Measurements from ENCODE around the gene SMARCA2.

Gene SMARCA2

DNA sequence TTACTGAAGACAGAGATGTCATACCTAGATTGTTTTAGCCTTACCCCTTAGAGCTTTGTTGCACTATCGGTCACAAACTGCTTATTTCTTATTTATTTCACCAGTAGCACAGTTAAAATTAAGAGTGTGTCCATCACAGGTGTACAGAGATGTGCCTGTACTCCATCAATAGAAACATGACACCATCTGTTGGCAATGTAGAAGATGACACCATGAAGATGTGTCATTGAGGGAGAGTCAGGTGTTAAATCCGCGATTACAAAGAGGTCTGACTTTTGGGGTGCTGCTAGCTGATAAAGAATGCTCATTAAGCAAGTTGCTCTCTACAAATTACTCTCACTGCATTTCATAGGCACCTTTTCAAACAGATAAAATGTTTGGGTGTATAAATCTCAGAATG is 164.4 kb downstream of the SMARCA2 start:
- FAIRE-seq = no peak

GRCh38 chr9:2180154-2180553 is 165.0 kb downstream of the SMARCA2 start:
- FAIRE-seq = peak; percentile 99

DNA sequence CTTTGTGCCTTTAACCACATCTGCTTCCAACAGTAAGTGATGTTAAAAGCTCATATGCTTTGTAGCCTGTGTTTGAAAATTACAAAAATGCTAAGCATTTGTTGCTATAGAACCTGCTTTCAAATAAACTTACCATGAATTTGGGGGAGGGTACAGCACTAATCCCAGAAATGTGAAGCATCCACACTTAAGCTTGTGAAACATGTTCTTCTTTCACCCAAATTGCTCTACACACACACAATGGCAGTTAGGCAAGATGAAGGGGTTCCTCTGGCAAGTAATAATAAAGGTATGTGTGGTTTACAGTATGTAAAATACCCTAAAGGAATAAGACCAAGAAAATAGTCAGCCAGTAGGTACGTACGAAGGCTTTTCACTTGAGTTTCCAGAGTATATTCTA is 165.6 kb downstream of the SMARCA2 start:
- no peak for FAIRE-seq

GRCh38 chr9:2181792-2182191 is 166.6 kb downstream of the SMARCA2 start:
- FAIRE-seq = no peak

- no peak for FAIRE-seq
These were observed 175.9 kb downstream of the SMARCA2 start for GRCh38 chr9:2190939-2191608.

- no peak for FAIRE-seq
These were observed 176.4 kb downstream of the SMARCA2 start for GRCh38 chr9:2191609-2191972.

GRCh38 chr9:2192356-2192979 is 177.3 kb downstream of the SMARCA2 start:
- no peak for FAIRE-seq

DNA sequence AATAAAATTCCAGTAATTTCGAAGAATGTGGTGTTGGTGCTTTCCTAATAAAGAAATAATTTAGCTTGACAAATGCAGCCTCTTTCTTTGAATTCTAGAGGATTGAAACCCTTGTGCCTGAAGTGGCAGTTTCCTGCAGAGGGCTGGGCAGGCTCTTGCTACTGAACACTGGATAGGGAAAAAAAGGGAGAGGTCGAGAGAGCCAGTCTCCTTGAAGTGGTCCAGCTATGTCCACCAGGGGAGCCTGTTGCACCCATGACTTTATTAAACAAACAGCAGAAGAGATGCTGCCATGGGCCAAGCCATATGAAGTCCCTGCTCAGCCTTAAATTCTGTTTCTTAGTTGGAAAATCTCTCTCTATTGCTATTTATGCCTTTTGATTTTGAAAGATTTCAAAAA is 178.4 kb downstream of the SMARCA2 start:
- no peak for FAIRE-seq

DNA sequence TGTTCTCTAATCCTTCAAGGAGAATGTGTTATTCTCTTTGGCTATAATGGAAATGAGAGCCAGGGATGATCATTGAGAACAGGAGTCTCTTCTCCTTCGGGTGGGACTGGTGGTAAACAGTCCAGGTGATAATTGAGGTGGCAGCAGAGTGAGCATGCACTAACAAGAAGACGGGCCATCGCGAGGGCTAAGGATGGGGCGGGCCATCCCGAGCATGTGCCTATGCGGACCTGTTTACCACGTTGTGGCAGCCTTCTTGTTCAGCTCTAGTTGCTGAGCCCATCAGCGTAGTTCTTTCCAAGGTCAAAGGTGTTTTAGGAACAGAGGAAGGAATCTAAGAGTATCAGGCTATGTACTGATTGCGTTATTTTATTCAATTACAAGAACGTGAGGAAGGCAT is 180.1 kb downstream of the SMARCA2 start:
- FAIRE-seq = no peak

DNA sequence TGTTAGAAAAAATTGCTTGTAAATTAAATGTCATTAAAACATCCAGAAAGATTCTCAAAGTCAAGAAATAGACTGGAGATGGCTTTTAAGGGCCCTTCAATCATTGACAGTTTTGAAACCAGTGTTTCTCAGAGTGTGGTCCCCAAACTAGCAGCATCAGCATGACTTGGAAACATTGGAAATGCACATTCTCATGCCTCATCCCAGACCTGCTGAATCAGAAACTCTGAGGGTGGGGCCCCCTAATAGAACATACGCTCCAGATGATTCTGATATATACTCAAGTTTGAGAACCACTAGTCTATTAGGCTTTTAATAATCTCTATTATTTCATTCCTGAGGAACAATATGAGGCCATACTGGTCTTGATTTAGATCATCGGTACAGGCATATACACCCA is 181.6 kb downstream of the SMARCA2 start:
- FAIRE-seq = no peak

DNA sequence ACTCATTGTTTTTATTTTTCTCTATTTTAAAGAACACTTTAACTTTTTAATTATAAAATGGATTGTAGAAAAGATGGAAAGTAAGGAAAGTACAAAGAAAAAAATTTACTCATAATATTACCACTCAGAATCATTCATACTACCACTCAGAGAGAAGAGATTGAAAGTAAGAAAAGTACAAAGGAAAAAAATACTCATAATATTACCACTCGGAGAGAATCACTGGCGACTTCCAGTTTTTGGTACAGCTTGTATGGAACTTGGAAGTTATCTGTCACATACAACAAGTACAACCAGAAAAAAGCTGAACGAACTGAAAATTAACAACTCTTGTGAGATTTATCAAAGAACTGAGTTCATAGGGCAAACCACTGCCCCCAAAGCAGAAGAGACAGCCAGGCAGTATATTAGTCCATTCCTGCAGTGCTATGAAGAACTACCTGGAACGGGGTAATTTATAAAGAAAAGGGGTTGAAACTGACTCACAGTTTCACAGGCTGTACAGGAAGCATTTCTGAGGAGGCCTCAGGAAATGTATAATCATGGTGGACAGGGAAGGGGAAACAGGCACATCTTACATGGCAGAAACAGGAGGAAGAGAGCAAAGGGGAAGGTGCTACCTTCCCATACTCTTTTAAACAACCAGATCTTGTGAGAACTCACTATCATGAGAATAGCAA is 183.9 kb downstream of the SMARCA2 start:
- peak; percentile 17 for FAIRE-seq

- FAIRE-seq = no peak
These were observed 185.1 kb downstream of the SMARCA2 start for GRCh38 chr9:2199999-2200796.

GRCh38 chr9:2208465-2208864 is 193.3 kb downstream of the SMARCA2 start:
- peak; percentile 5 for FAIRE-seq

- no peak for FAIRE-seq
These were observed 193.8 kb downstream of the SMARCA2 start for GRCh38 chr9:2208991-2209390.

GRCh38 chr9:2209400-2209799 is 194.3 kb downstream of the SMARCA2 start:
- no peak for FAIRE-seq

DNA sequence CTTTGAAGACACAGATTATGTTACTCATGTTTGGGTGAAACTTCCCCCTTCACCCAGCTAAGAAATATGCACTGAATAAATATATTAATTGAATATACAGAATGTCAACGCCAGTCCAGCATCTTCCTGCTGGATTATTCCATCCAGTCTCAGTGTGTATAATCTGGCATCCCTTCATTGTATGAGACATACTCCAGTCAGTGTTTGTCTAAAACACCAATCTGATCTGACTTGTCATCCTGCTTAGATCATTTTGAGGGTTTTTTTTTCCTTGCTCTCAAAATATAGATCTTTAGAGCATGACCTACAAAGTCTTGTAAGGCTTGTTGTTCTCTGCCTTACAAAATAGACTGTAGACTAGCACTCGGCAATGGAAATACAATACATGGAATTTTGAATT is 195.1 kb downstream of the SMARCA2 start:
- FAIRE-seq = no peak

GRCh38 chr9:2213830-2214468 is 198.8 kb downstream of the SMARCA2 start:
- FAIRE-seq = no peak

GRCh38 chr9:2214707-2215106 is 199.6 kb downstream of the SMARCA2 start:
- FAIRE-seq = no peak

DNA sequence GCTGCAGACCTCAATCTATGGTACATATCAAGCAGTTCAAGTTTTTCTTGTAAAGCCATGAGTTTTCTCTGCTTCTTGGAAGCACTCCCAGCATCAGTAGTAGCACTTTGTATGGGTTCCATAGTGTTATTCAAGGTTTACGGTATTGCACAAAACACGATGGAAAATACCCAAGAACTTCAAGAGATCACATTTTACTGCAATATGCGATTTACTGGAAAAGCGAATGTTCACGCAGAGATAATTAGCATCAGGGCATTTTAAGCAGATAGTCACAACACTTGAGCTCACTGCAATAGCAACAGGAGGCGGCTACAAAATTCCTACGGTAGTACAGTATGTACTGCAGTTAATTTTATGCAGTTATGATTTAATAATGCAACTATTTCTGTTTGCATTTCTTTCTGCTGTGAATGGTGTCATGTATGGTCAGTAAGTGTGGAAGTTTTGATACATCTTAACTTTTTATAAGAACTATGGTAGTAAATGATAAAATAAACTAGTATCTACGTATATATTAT is 200.8 kb downstream of the SMARCA2 start:
- no peak for FAIRE-seq

GRCh38 chr9:2216591-2216990 is 201.4 kb downstream of the SMARCA2 start:
- FAIRE-seq = no peak

DNA sequence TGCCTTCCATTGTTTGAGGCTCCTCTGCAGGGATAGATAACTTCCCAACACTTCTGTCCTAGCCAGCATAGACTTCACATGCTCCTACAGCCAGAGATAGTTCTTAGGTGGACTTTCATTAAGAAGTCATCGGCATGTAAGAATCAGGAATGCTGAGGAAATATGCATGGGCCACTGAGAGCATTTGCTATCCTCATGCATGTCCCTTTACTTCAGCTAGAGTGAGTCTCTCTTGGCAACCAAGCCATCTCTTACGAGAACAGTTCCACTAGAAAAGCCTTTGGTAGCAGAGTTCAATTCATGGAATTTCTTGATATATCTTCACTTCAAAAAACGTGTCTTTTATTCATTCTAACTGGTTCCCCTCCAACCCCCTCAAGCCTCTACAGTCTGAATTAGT is 202.4 kb downstream of the SMARCA2 start:
- FAIRE-seq = no peak

DNA sequence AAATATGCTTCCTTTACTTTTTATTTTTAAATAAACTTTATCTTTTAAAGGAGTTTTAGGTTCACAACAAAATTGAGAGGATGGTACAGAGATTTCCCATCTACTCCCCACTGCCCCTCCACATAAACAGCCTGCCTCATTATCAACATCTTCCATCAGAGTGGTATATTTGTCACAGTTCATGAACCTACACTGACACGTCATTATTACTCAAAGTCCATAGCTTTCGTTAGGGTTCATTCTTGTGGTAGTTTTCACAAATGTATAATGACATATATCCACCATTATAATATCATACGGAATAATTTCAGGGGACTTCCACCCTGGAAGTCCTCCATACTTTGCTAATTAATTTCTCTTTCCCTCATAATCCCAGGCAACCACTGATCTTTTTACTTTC is 204.9 kb downstream of the SMARCA2 start:
- no peak for FAIRE-seq
